HepG2 (cell line): Measurements from ENCODE around the gene DCAF6. TPM values are rescaled to one million over a fixed set of nuclear protein-coding genes. Genes with fewer than 3 reads are reported as not detected.

ENCODE experiments used
- ARNT ChIP-seq: fragments of 450-650 bp; IDR thresholded peaks from 2 replicates; pipeline ENCODE4 v1.6.1; 2017
- CCDC6 ChIP-seq: sonication (generic); formaldehyde crosslinking; IDR thresholded peaks from 2 replicates; pipeline ENCODE4 v1.8.1; 2022; ENCODE audit warnings: mild to moderate bottlenecking, missing genetic modification reagents, moderate library complexity
- ERF ChIP-seq: IDR thresholded peaks from 2 replicates; pipeline ENCODE4 v1.6.1; 2018; ENCODE audit warnings: missing biosample characterization, missing genetic modification reagents
- FOSL2 ChIP-seq: sonication (generic); formaldehyde crosslinking; IDR thresholded peaks from 2 replicates; pipeline ENCODE4 v1.4.0; 2020; ENCODE audit warnings: missing genetic modification reagents
- FOXO4 ChIP-seq: sonication (generic); formaldehyde crosslinking; conservative IDR thresholded peaks from 2 replicates; pipeline ENCODE4 v1.8.1; 2023; ENCODE audit warnings: missing genetic modification reagents
- HDAC2 ChIP-seq: sonication (generic); formaldehyde crosslinking; IDR thresholded peaks from 2 replicates; pipeline ENCODE4 v1.4.0; 2020; ENCODE audit warnings: missing genetic modification reagents
- HNF4A ChIP-seq: sonication (generic); formaldehyde crosslinking; IDR thresholded peaks from 2 replicates; pipeline ENCODE4 v1.4.0; 2020; ENCODE audit warnings: missing genetic modification reagents
- MYC ChIP-seq: sonication (generic); formaldehyde crosslinking; IDR thresholded peaks from 2 replicates; pipeline ENCODE4 v1.9.0; 2021; ENCODE audit warnings: missing genetic modification reagents, borderline replicate concordance
- NR2C2 ChIP-seq: sonication (generic); formaldehyde crosslinking; IDR thresholded peaks from 2 replicates; pipeline ENCODE4 v1.4.0; 2020; ENCODE audit warnings: missing genetic modification reagents, mild to moderate bottlenecking, moderate library complexity, borderline replicate concordance
- NR2F1 ChIP-seq, 2 experiments: fragments of 450-650 bp in 1 of 2; formaldehyde crosslinking in 1 of 2; IDR thresholded peaks; 2 replicates each; pipeline versions ENCODE4 v1.5.0 to v1.6.1; 2016 to 2020; ENCODE audit warnings: mild to moderate bottlenecking in 1 of 2, missing compliant biosample characterization in 1 of 2, missing genetic modification reagents in 1 of 2, moderate library complexity in 1 of 2
- PHF5A ChIP-seq: IDR thresholded peaks from one replicate; pipeline ENCODE4 v1.6.1; 2018; ENCODE audit warnings: low read depth, missing genetic modification reagents; ENCODE audit not compliant: unreplicated experiment
- PITX1 ChIP-seq: sonication (generic); formaldehyde crosslinking; IDR thresholded peaks from 2 replicates; pipeline ENCODE4 v1.5.1; 2020; ENCODE audit warnings: mild to moderate bottlenecking, missing genetic modification reagents
- REST ChIP-seq, 2 experiments: IDR thresholded peaks; 2 replicates each; pipeline ENCODE4 v1.6.1; 2011 to 2012; ENCODE audit warnings: low read length in 2 of 2, borderline replicate concordance in 1 of 2, low read depth in 1 of 2, mild to moderate bottlenecking in 1 of 2, moderate library complexity in 1 of 2
- SNAPC4 ChIP-seq: sonication (generic); formaldehyde crosslinking; IDR thresholded peaks from 2 replicates; pipeline ENCODE4 v1.4.0; 2020; ENCODE audit warnings: mild to moderate bottlenecking, missing genetic modification reagents
- U2AF1 ChIP-seq: fragments of 200-400 bp; formaldehyde crosslinking; optimal IDR thresholded peaks from 2 replicates; pipeline ENCODE3; 2017; ENCODE audit warnings: mild to moderate bottlenecking, low read depth, low read length
- ZBTB20 ChIP-seq: sonication (generic); formaldehyde crosslinking; IDR thresholded peaks from 2 replicates; pipeline ENCODE4 v1.8.1; 2023; ENCODE audit warnings: missing genetic modification reagents, low read depth, mild to moderate bottlenecking, borderline replicate concordance
- ZFX ChIP-seq: sonication (generic); formaldehyde crosslinking; IDR thresholded peaks from 2 replicates; pipeline ENCODE4 v1.4.0; 2020; ENCODE audit warnings: mild to moderate bottlenecking, low read depth, missing genetic modification reagents, moderate library complexity
- ZNF253 ChIP-seq: sonication (generic); formaldehyde crosslinking; IDR thresholded peaks from 2 replicates; pipeline ENCODE4 v1.8.0; 2022; ENCODE audit warnings: mild to moderate bottlenecking, missing genetic modification reagents, borderline replicate concordance
- ZNF256 ChIP-seq: sonication (generic); formaldehyde crosslinking; conservative IDR thresholded peaks from 2 replicates; pipeline ENCODE4 v1.4.0; 2020; ENCODE audit warnings: missing genetic modification reagents
- ZNF761 ChIP-seq: sonication (generic); formaldehyde crosslinking; conservative IDR thresholded peaks from 2 replicates; pipeline ENCODE4 v1.4.0; 2020; ENCODE audit warnings: mild to moderate bottlenecking, missing genetic modification reagents
- polyA plus RNA-seq, 8 experiments: library from polyadenylated mRNA; depleted of rRNA in 3 of 8; stranded (reverse) in 7 of 8; unstranded in 1 of 8; fragments of >200 nt; fragmentation: Illumina TruSeq in 4 of 8; extraction: Trizol in 4 of 8; gene quantifications; 2 replicates each; pipeline versions ENCODE4 v1.2.1 to v1.2.3, GENCODE V29; 2011 to 2016; ENCODE audit warnings: low read depth in 4 of 8, missing spikeins in 1 of 8, mixed read lengths in 1 of 8; ENCODE audit not compliant: insufficient read depth in 1 of 8
- total RNA-seq, 5 experiments: library from RNA; depleted of rRNA; stranded (reverse); fragments of >200 nt; fragmentation: Illumina TruSeq; extraction: Trizol; gene quantifications; 2 replicates each; pipeline ENCODE4 v1.2.3, GENCODE V29; 2016; ENCODE audit warnings: low read depth in 1 of 5

The DCAF6 gene
- total and polyA plus RNA-seq, 2 of the 13 experiments (the other 11 are each of a cell fraction or from before 2014, with no cell fraction given), result 24.7 to 33.7 TPM

GRCh38 chr1:167913895-167914496, 22.5 kb upstream of the DCAF6 start, which contains the start of gene ADCY10 (continued):
- TF ChIP-seq FOXO4 (CRISPR knock-in tag) (no peak), U2AF1 (no peak), PITX1 (0 out of 2 replicates have a peak, but pooled peaks have one; percentile 34), NR2F1 (CRISPR knock-in tag; IDR thresholded peaks at IDR 0.05) (peak; percentile 41 to 74; a peak in 3 of 4 replicates), HDAC2 (CRISPR knock-in tag) (peak; percentile 50; the same call in 1 of the 2 replicates), MYC (CRISPR knock-in tag) (peak; percentile 37; the same call in 1 of the 2 replicates), ZNF256 (CRISPR knock-in tag) (no peak), REST (IDR thresholded peaks at IDR 0.05; ENCODE audit: borderline replicate concordance in 1 of 2, low read depth in 1 of 2, low read length in 2 of 2) (no peak), ZFX (CRISPR knock-in tag) (peak; percentile 26; the same call in 1 of the 2 replicates), HNF4A (CRISPR knock-in tag) (peak; percentile 68), ZBTB20 (CRISPR knock-in tag) (no peak), ARNT (no peak), SNAPC4 (CRISPR knock-in tag) (no peak), ZNF253 (CRISPR knock-in tag) (no peak), ZNF761 (CRISPR knock-in tag) (no peak), CCDC6 (CRISPR knock-in tag) (no peak), FOSL2 (peak; percentile 39; the same call in 1 of the 2 replicates), ERF (CRISPR knock-in tag) (no peak), NR2C2 (CRISPR knock-in tag) (peak; percentile 82), PHF5A (CRISPR knock-in tag) (no peak)
